Neural crest cell (in vitro differentiated cells): ENCODE measurements around the gene SDC3. TPM values are rescaled to one million over a fixed set of nuclear protein-coding genes. Genes with fewer than 3 reads are reported as not detected.
A peak's percentile ranks its signal among the peaks of the same experiment; 100 is the strongest.
"Not testable (repeated sequence)": the region's sequence is repeated elsewhere in the genome, so short reads cannot be mapped to it uniquely, and the experiment has no call there.

ENCODE experiments used
- DNase-seq: peaks from one replicate; pipeline ENCODE4 v3.0.0; 2021; ENCODE audit warnings: low read depth, mixed read lengths, low spot score
- H3K27ac Mint-ChIP-seq: one replicate; pipeline ENCODE4 v1.8.0; 2021; ENCODE audit warnings: mild to moderate bottlenecking, mixed read lengths; ENCODE audit not compliant: unreplicated experiment
- H3K27me3 Mint-ChIP-seq: 2 replicates; pipeline ENCODE4 v1.8.0; 2021; ENCODE audit warnings: low read depth, mild to moderate bottlenecking, mixed read lengths
- H3K36me3 Mint-ChIP-seq: 2 replicates; pipeline ENCODE4 v1.8.0; 2021; ENCODE audit warnings: low read depth, mild to moderate bottlenecking, mixed read lengths
- H3K4me1 Mint-ChIP-seq: 2 replicates; pipeline ENCODE4 v1.8.0; 2021; ENCODE audit warnings: mixed read lengths
- H3K4me3 Mint-ChIP-seq: one replicate; pipeline ENCODE4 v1.8.0; 2021; ENCODE audit warnings: mild to moderate bottlenecking, mixed read lengths
- H3K9me3 Mint-ChIP-seq: 2 replicates; pipeline ENCODE4 v1.8.0; 2021; ENCODE audit warnings: mixed read lengths
- total RNA-seq: library from RNA; stranded (reverse); gene quantifications from 2 replicates; pipeline ENCODE4 v1.2.1, GENCODE V29; 2021
- TF ChIP-seq, protein P1 (sequence below): fragments of 200-600 bp; sonication (generic); conservative IDR thresholded peaks from 2 replicates; pipeline ENCODE4 v1.5.0; 2021; ENCODE audit warnings: antibody characterized with exemption, mild to moderate bottlenecking

The SDC3 gene
- total RNA-seq, 1 donor from 2014 or later = 129 TPM

GRCh38 chr1:30942326-30942963, 33.9 kb upstream of the SDC3 start:
- H3K9me3 Mint-ChIP-seq = no peaks in the 10 kb centered on the region
- H3K36me3 Mint-ChIP-seq = peaks cover 21% of the 10 kb centered on the region
- H3K4me1 Mint-ChIP-seq = no peaks in the 10 kb centered on the region
- no peak for DNase-seq
- no peaks in the 10 kb centered on the region for H3K27me3 Mint-ChIP-seq
- H3K4me3 Mint-ChIP-seq = no peak overlapping the region
- H3K27ac Mint-ChIP-seq = no peak overlapping the region
- TF ChIP-seq, protein P1, sequence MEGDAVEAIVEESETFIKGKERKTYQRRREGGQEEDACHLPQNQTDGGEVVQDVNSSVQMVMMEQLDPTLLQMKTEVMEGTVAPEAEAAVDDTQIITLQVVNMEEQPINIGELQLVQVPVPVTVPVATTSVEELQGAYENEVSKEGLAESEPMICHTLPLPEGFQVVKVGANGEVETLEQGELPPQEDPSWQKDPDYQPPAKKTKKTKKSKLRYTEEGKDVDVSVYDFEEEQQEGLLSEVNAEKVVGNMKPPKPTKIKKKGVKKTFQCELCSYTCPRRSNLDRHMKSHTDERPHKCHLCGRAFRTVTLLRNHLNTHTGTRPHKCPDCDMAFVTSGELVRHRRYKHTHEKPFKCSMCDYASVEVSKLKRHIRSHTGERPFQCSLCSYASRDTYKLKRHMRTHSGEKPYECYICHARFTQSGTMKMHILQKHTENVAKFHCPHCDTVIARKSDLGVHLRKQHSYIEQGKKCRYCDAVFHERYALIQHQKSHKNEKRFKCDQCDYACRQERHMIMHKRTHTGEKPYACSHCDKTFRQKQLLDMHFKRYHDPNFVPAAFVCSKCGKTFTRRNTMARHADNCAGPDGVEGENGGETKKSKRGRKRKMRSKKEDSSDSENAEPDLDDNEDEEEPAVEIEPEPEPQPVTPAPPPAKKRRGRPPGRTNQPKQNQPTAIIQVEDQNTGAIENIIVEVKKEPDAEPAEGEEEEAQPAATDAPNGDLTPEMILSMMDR = no peak

DNA sequence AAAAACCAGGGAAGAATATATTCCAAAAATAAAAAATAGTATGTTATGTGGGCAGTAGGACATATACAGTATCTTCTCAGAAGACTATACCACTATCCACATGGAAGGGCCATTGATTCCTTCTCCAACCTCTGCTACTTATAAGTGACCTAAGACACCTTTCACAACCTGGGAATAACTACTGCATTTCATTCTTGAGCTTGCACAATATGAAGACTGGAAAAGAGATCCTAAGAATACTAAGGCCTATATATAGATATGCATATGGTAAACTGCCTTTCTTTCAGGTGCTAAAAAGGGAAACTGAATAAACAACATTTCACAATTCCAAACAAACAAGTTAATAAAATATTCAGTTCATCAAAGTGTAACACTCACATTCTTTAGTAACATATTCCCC, 32.0 kb upstream of the SDC3 start:
- TF ChIP-seq, protein P1 = no peak
- H3K4me1 Mint-ChIP-seq = peaks cover 9% of the 10 kb centered on the region
- no peaks in the 10 kb centered on the region for H3K9me3 Mint-ChIP-seq
- DNase-seq = no peak
- peaks cover 33% of the 10 kb centered on the region for H3K36me3 Mint-ChIP-seq
- no peak overlapping the region for H3K27ac Mint-ChIP-seq
- H3K27me3 Mint-ChIP-seq = no peaks in the 10 kb centered on the region
- H3K4me3 Mint-ChIP-seq = no peak overlapping the region

GRCh38 chr1:30936541-30937171, 28.1 kb upstream of the SDC3 start:
- Mint-ChIP-seq H3K27ac (no peak overlapping the region), H3K4me3 (no peak overlapping the region), H3K36me3 (peaks cover 32% of the 10 kb centered on the region), H3K4me1 (peaks cover 23% of the 10 kb centered on the region), H3K27me3 (no peaks in the 10 kb centered on the region), H3K9me3 (no peaks in the 10 kb centered on the region)
- no peak for DNase-seq
- TF ChIP-seq, protein P1 = no peak

DNA sequence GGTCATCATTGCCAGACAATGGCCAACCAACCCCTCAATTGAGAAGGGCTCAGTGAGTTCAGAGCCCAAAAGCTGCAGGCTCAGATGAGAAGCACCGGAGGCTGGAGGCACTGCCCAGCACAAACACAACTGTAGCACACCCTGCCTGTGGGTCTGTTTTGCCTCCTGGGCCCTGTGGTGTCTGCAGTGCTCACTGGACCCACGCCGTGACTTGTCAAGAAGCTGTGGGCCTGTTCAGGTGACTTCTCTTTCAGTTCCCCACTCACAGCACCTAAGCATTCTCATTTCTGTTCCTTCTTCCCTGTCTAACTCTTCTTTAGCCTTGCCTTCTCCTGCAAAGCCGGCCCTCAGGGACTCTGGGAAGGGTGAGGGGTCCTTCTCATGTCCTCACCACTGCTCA, 27.2 kb upstream of the SDC3 start:
- not testable (repeated sequence) for H3K27me3 Mint-ChIP-seq, DNase-seq, H3K4me3 Mint-ChIP-seq, H3K9me3 Mint-ChIP-seq, H3K27ac Mint-ChIP-seq
- Mint-ChIP-seq H3K36me3 (peaks cover 32% of the 10 kb centered on the region), H3K4me1 (peaks cover 23% of the 10 kb centered on the region)

DNA sequence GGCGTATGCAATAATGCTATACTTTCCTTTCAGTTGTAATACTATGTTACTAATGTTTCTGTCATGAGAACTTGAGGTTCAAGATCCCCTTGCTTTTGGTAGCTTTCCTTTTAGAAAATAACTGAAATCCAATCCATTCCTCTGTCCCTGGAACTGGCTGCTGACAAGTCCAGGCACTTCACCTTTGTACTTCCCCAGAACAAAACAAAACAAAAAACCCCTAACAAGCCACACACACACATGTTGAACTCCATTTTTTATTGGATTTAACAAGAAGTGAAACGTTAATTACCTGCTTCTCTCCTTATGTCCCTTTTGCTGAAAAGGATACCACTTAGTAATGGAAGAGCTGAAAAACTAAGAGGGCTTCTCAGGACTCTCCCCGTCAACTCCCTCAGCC, 26.1 kb upstream of the SDC3 start:
- no peaks in the 10 kb centered on the region for H3K27me3 Mint-ChIP-seq
- TF ChIP-seq, protein P1 = no peak
- no peak for DNase-seq
- H3K4me1 Mint-ChIP-seq = peaks cover 29% of the 10 kb centered on the region
- peak overlapping the region; percentile 16 for H3K4me3 Mint-ChIP-seq
- H3K9me3 Mint-ChIP-seq = no peaks in the 10 kb centered on the region
- H3K36me3 Mint-ChIP-seq = peaks cover 28% of the 10 kb centered on the region
- H3K27ac Mint-ChIP-seq = no peak overlapping the region

DNA sequence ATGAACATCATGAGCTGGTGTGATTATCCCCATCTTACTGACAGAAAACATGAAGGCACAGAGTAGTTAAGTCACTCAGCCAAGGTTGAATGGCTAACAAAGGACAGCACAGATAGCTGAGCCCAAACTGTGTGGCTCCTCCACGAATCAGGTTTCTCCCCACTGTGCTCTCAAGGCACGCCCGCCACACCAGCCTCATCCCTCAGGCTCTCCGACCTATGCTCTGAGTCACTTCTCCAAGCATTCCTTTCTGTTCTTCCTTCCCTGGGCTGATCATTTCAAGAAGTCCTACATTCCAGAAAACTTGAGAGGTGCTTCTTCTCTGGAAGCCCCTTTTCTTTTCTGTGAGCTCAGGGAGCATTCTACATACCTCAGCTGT, 25.3 kb upstream of the SDC3 start:
- peaks cover 2% of the 10 kb centered on the region for H3K27me3 Mint-ChIP-seq
- DNase-seq = no peak
- peaks cover 36% of the 10 kb centered on the region for H3K4me1 Mint-ChIP-seq
- peaks cover 22% of the 10 kb centered on the region for H3K36me3 Mint-ChIP-seq
- TF ChIP-seq, protein P1 = no peak
- no peak overlapping the region for H3K4me3 Mint-ChIP-seq
- peak overlapping the region; percentile 24 for H3K27ac Mint-ChIP-seq
- H3K9me3 Mint-ChIP-seq = no peaks in the 10 kb centered on the region
